Gastrocnemius medialis (tissue), 4 donors: Measurements from ENCODE around the gene LYL1. TPM values are rescaled to one million over a fixed set of nuclear protein-coding genes. Genes with fewer than 3 reads are reported as not detected.

Experiments
- ATAC-seq, 2 donors: fragments of 150-250 bp; one replicate each; pipeline ENCODE4 v1.9.1; 2016
- DNase-seq, 2 donors: peaks; one replicate each; pipeline ENCODE4 v3.0.0-alpha.2; 2019
- H3K27ac ChIP-seq, 4 donors: fragments of 200-600 bp; sonication (generic); 1 replicate in 1 of 4; 2 replicates in 3 of 4; pipeline ENCODE4 v1.5.1; 2016 to 2018; ENCODE audit warnings: mild to moderate bottlenecking in 2 of 4, moderate library complexity in 1 of 4
- H3K27me3 ChIP-seq, 3 donors: fragments of 200-600 bp; sonication (generic) in 2 of 3; 1 replicate in 1 of 3; 2 replicates in 2 of 3; pipeline versions ENCODE4 v1.5.1 to v1.6.0; 2016 to 2019; ENCODE audit warnings: mild to moderate bottlenecking in 1 of 3, moderate library complexity in 1 of 3
- H3K36me3 ChIP-seq, 2 donors: fragments of 200-600 bp; sonication (generic) in 1 of 2; one replicate each; pipeline ENCODE4 v1.5.1; 2017 to 2018
- H3K4me1 ChIP-seq, 2 donors: fragments of 200-600 bp; sonication (generic) in 1 of 2; one replicate each; pipeline ENCODE4 v1.5.1; 2016 to 2017; ENCODE audit warnings: mild to moderate bottlenecking in 2 of 2
- H3K4me3 ChIP-seq, 4 donors: fragments of 200-600 bp; sonication (generic) in 3 of 4; 1 replicate in 1 of 4; 2 replicates in 3 of 4; pipeline ENCODE4 v1.5.1; 2016 to 2019; ENCODE audit warnings: mild to moderate bottlenecking in 2 of 4
- H3K9me3 ChIP-seq, 3 donors: fragments of 200-600 bp; sonication (generic) in 2 of 3; 1 replicate in 1 of 3; 2 replicates in 2 of 3; pipeline ENCODE4 v1.5.1; 2016 to 2019
- CTCF ChIP-seq, 5 experiments: fragments of 450-650 bp in 3 of 5; fragments of 200-600 bp in 2 of 5; sonication (generic) in 2 of 5; IDR thresholded peaks in 4 of 5; conservative IDR thresholded peaks in 1 of 5; 1 replicate in 4 of 5; 2 replicates in 1 of 5; pipeline ENCODE4 v1.5.1; 2016 to 2019; ENCODE audit warnings: antibody characterized with exemption in 5 of 5, mild to moderate bottlenecking in 3 of 5, moderate library complexity in 3 of 5
- POLR2A ChIP-seq, 2 donors: fragments of 450-650 bp; IDR thresholded peaks; one replicate each; pipeline ENCODE4 v1.6.1; 2017; ENCODE audit warnings: antibody characterized with exemption in 2 of 2, mild to moderate bottlenecking in 2 of 2, moderate library complexity in 2 of 2
- in situ Hi-C, 4 donors: fragments of 200-750 bp; cut with MboI; loops; one replicate each; pipeline versions ENCODE4 v1.15.0 to v1.8.0; 2017; ENCODE audit warnings: low sequenced_read_pairs in 4 of 4
- intact Hi-C: fragments of 100-400 bp; cut with DNase I; formaldehyde crosslinking; loops from one replicate; pipeline ENCODE4 v1.15.1; 2023; ENCODE audit warnings: low total_unique reads
- total RNA-seq, 4 donors: library from RNA; depleted of rRNA; stranded (reverse); fragments of >200 nt; gene quantifications; one replicate each; pipeline versions ENCODE4 v1.1.0 to v1.2.3, GENCODE V29; 2016

Gene LYL1
- total RNA-seq, 4 donors from 2014 or later: 2.6 to 5.0 (median 3.1) TPM

GRCh38 chr19:13127051-13127450 is 24.4 kb upstream of the LYL1 start:
- in situ Hi-C loops: no loop called here
- H3K36me3 ChIP-seq: no peaks in the 10 kb centered on the region
- TF ChIP-seq POLR2A (IDR thresholded peaks at IDR 0.05) (no peak), CTCF (IDR thresholded peaks at IDR 0.05 in 4 of 5, conservative IDR thresholded peaks at IDR 0.05 in 1 of 5) (no peak)
- H3K4me3 ChIP-seq: no peak overlapping the region
- DNase-seq (no peak), ATAC-seq (no peak)
- intact Hi-C loops: no loop called here
- H3K27ac ChIP-seq: no peak overlapping the region
- H3K4me1 ChIP-seq: peaks cover 0 to 6% of the 10 kb centered on the region in 2 donors
- H3K9me3 ChIP-seq: no peaks in the 10 kb centered on the region
- H3K27me3 ChIP-seq: no peaks in the 10 kb centered on the region

GRCh38 chr19:13122980-13123957 is 20.6 kb upstream of the LYL1 start:
- H3K4me3 ChIP-seq: no peak overlapping the region
- intact Hi-C loops (no loop called here), in situ Hi-C loops (loop anchor here in 1 of 4 donors (25.0 kb wide), 1 partner anchor 139 kb away; no protein-coding TSS in a partner anchor)
- no peak for TF ChIP-seq POLR2A (IDR thresholded peaks at IDR 0.05)
- no peak for TF ChIP-seq CTCF (IDR thresholded peaks at IDR 0.05 in 4 of 5, conservative IDR thresholded peaks at IDR 0.05 in 1 of 5)
- no peak overlapping the region for H3K27ac ChIP-seq
- no peaks in the 10 kb centered on the region for H3K27me3 ChIP-seq
- H3K9me3 ChIP-seq: no peaks in the 10 kb centered on the region
- no peak for DNase-seq
- no peak for ATAC-seq
- no peaks in the 10 kb centered on the region for H3K36me3 ChIP-seq
- H3K4me1 ChIP-seq: peaks cover 14 to 19% of the 10 kb centered on the region in 2 donors

DNA sequence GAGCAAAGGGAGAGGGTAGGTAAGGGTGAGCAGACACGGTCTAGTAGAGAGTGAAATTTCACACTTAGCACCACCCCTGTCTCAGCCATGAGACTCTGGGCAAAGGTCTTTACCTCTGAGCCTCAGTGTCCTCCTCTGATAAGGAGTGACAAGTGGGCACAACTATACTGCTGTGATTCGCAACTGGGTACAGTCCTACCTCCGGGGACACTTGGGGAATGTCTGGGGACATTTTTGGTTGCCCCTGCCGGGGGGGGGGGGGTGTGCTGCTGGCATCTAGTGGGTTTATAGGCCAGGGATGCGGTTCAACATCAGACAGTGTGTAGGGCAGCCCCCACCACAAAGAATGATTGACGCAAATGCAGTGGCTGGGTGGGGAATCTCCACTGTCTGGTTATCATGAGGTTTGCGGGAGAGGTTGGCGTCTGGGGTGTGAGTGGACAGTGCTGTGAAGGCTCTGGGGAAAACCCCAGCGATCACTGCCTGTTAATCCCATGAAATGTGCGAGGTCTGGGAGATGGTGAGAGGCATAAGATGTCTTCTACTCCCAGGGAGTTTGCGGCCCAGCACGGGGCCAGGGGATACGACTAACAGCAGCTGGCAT is 19.7 kb upstream of the LYL1 start:
- ATAC-seq: no peak
- in situ Hi-C loops (loop anchor here in 1 of 4 donors (25.0 kb wide), 1 partner anchor 140 kb away; no protein-coding TSS in a partner anchor), intact Hi-C loops (no loop called here)

More for the DNA sequence above, 19.7 kb upstream of the LYL1 start:
- Histone ChIP-seq H3K4me1 (peaks cover 18% of the 10 kb centered on the region in 2 donors), H3K4me3 (no peak overlapping the region), H3K9me3 (no peaks in the 10 kb centered on the region), H3K36me3 (no peaks in the 10 kb centered on the region), H3K27me3 (no peaks in the 10 kb centered on the region), H3K27ac (no peak overlapping the region)
- TF ChIP-seq POLR2A (IDR thresholded peaks at IDR 0.05) (no peak), CTCF (IDR thresholded peaks at IDR 0.05 in 4 of 5, conservative IDR thresholded peaks at IDR 0.05 in 1 of 5) (no peak)
- no peak for DNase-seq
